ENCODE measurements around the gene PCMT1.
A peak's percentile ranks its signal among the peaks of the same experiment; 100 is the strongest.
"Not testable (repeated sequence)": the region's sequence is repeated elsewhere in the genome, so short reads cannot be mapped to it uniquely, and the experiment has no call there.

Gene PCMT1

DNA sequence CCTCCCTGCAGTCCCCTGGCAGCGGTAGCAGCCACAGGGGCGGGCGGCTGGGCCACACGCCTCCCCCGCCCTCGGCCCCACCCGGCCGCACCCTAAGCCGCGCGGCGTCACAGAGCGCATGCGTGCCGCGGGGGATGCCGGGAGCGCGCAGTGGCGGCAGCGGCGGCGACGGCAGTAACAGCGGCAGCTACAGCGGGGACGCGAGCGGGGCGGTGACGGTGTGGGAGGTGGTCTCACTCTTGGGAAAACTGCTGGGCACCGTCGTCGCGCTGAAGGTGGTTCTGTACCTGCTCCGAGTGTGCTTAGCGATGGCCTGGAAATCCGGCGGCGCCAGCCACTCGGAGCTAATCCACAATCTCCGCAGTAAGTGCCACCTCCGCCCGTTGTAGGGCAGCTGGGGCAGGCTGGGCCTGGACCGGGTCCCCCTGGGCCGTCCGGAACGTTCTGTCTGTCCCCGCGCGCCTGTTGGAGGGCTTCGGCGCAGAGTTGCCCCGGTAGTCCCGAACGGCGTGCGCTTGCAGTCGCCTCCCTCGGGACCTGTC, at the start of gene PCMT1:
Gene PCMT1, plus strand, starts transcription at position 148 of the 542 bp plus-strand sequence. Its CDS starts 161 bp downstream, at position 309.
- peak; percentile 91 for DNase-seq

DNA sequence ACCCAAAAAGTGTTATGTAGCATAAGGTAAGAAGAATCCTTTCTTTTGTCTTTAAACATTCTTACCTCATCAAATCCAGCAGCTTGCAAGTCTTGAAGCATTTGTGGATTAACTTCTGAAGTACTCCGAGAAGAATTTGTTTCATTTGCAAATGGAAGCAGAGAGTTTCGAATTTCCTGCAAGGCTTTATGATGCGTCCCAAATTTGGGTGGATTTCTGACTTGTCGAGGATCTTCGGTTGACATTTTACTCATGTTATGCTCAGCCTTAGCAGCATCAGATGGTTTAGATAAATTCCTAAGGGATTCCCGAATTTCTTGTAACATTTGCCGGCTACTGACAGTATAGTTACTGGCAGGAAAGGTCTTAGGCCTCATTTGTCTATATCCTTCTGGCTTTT, 47.8 kb upstream of the PCMT1 start:
- DNase-seq: no peak

DNA sequence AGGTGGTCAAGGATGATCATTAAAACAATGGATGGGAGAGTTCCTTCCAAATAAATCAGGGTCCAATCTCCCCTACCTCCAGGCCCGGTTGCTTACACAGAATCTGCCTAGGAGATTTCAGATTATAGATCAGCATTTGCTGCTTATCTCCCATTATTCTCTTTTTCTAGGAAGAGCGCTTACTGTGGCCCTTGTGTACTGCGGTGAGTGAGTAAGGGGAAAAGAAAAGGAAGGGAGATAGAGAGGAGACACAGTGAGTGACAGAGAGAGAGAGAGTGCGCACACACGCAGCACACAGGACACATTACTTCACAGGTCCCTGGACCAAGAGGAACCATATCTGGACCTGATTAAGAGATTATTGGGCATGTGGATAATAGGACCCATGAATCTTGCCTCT, 37.8 kb upstream of the PCMT1 start:
- DNase-seq: no peak

DNA sequence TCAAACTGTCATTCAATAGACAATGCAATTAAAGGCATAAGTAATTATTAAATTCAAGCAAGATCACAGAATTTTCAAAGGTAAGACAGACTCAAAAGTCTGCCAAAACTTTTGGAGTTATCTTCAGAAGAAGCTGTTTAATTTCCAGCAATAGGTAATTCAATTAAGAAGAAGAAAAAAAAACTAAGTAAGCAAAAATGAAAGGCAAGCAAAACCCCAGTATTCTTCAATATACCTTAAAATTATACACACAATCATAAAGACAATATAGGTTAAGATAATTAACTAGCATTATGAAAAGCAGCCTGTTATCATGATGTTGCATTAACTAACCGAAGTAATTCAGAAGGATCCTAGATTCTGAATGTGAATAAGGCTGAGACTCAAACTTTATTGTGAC, 35.1 kb upstream of the PCMT1 start:
- no peak for DNase-seq

DNA sequence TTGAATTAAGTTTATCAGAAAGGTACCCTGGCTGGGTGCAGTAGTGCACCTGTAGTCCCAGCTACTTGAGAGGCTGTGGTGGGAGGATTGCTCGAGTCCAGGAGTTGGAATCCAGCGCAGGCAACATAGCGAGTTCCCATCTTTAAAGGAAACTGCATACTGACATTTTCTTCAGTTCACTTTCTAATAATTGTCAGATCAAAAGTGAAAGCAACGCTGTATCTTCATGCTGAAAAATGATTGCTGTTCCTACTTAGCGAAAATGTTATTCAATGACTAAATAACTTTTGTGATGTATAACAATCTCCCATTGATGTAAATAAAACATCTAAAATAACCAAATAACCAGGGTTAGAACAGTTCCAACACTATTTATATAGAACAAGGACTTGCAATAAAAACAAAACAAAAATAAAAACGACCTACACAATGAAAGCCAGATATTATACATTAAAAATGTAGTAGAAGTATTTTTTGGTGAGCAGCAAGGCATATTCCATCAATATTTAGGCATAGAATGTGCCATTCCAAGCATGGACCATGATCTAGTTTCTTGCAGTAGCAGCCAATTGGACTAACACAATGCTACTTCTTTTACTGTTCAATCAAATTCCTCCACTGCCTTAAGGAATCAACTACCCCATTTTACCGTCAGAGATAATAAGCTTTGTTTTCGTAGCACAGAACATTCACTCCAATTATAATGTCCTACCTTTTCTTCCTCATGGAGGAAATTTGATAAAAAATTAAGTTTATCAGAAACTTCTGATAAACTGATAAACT, 33.2 kb upstream of the PCMT1 start:
- no peak for DNase-seq

DNA sequence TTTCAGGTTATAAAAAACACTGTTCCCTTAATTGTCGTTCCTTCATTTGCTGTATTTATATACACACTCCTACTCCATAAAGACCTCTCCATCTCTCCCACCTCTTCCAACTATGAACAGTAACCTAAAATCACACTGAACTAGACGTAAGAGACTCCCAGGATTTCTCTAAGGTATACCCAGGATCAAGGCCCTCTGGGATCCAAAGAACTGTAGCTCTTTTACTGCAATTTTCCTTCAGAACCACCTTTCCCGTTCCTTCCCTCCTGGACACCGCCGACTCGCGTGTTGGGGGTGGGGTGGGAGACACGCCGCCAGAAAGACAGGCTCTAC, 32.3 kb upstream of the PCMT1 start:
- no peak for DNase-seq

DNA sequence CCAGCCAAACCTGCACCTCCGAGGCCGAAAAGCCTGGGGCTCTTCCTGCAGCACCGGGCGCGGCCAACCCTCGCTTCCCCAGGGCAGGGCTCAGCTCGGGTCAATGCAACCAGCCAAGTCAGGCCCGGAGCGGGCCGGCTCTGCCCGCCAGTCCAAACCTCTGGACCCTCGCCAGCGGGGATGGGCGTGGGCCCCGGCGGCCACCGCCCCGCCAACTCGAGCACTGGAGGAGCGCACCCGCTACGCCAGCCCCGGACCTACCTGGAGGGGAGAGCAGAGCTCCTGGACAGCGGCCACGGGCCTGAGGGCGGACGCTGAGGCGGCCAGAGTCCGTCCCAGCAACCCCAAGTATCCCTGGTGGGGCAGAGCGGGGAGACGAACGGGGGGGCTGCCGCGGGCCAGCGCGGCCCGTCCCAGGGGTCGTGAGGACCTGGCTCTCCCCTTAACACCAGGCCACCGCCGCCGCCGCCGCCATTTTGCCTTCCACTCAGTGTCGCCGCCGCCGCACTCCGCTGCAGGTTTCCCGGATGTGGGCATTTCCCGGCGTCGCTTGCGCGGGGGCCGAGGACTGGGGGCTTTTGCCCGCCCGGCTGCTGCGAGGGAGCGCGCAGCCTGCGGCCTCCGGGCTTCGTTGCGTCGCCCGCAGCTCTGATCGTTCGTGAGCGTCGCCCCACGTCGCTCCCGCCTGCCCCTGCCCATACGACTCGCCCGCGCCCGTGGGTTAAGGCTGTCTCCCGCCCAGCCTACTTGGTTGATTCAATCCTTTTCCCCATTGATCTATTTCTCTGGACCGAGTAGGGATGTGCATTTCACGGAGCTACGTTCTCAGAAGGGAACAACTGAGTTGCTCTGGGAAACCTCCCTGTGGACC, 31.7 kb upstream of the PCMT1 start, which contains the start of gene LATS1:
Gene LATS1, minus strand, starts transcription at position 514 of the 871 bp plus-strand sequence. CDS start 15,975 bp downstream, outside the sequence.
- peak; percentile 79 for DNase-seq

DNA sequence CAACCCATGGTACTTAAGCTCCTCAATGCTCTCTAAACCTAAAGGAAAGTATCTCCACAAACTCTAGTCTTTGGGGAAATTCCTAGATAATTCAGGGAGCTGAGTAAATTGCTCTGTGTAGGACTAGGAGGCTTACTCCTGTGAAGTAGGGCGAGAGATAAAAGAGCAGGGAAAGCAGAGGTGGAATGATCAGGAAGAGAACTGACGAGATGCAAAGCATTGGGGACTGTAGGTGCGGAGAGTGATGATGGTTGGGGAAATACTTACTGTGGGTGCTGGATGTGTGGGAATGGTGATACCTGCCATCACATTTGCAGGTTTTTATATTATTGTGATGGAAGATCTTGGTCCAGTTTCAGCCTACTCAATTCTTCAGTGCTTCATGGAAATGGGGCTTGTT, 30.0 kb upstream of the PCMT1 start:
- DNase-seq: no peak

DNA sequence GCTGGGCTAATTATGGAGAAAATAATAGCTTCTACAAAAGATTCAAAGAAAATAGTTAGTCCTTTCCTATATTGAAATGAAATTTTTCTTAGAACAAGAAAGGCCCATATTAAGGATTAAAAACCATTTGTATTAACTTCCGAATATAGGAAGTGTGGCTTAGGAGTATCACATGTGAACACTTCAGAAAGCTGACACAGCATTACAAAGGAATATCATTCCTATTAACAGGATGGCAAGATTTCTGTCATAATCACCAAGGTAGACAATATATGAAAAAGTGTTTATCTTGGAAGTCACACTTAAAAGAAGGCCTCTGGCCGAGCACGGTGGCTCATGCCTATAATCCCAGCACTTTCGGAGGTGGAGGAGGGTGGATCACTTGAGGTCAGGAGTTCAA, 26.3 kb upstream of the PCMT1 start:
- DNase-seq: no peak

DNA sequence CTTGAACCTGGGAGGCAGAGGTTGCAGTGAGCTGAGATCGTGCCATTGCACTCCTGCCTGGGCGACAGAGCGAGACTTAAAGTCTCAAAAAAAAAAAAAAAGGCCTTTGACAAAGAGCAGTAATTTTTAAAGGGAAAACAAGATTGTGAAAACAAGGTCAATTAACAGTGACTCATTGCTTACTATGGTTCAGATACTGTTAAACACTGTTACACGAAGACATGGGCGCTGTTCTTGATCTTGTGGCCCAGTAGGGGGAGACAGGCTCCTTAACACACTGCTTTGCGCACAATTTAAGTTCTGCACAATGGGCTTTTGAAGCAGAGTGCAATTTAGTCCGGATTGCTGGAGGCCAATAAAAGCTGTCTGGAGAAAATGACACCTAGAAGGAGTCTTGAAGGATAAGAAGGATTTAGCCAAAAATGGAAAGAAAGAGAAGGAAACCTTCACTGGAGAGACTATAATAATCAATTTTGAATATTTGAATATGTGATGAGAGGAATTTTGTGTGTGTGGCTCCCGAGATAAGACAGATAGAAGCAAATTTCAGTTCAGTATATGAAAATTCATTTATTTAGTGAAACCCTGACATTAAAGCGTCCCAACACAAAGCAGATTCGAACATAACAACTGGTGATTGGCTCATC, 25.6 kb upstream of the PCMT1 start:
- DNase-seq: peak; percentile 65

DNA sequence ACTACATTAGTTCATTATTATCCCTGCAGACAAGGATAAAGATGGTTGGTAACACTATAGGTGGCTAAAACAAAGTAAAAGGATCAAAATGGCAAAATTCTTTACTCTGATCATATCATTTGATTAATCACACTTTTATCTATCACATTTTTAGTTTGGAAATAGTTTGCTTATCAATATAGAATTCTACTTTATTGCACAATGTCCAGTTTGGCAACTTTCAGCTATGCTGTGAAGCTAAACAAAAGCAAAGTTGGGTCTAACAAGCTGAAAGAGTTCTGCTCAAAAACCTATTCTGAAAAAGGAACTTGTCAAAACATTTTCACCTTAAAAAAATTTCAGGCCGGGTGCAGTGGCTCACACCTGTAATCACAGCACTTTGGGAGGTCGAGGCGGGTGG, 23.8 kb upstream of the PCMT1 start:
- DNase-seq: no peak

DNA sequence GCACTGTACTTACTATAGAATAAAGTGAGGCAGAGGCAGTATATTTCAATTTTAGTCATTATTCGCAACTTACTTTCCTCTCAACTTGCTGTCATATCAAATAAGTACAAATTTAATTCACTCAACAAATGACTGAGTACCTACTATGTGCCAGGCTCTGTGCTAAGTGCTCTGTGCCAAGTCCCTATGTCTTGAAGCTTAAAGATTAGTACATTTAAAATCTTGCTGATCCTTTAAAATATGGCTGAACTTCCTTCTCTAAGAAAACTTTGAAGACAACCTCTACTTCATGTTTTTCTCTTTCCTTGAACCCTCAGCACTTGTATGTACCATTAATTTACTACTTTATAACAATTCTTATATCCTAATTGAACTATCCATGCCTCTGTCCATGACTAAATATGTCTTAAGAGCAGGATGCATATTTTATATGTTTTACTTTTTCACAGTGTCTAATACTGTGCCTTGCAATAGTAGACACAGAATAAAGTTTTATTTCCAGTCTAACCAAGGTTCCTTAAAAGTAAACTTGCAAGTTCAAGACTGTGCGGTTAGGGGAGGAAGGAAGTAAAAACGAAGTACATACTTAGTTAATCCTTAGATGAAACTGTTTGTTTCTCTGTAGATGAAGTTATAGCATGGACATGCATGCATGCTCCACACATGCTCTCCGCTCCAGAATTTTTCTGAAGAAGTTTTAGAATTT, 21.6 kb upstream of the PCMT1 start:
- peak; percentile 64 for DNase-seq

DNA sequence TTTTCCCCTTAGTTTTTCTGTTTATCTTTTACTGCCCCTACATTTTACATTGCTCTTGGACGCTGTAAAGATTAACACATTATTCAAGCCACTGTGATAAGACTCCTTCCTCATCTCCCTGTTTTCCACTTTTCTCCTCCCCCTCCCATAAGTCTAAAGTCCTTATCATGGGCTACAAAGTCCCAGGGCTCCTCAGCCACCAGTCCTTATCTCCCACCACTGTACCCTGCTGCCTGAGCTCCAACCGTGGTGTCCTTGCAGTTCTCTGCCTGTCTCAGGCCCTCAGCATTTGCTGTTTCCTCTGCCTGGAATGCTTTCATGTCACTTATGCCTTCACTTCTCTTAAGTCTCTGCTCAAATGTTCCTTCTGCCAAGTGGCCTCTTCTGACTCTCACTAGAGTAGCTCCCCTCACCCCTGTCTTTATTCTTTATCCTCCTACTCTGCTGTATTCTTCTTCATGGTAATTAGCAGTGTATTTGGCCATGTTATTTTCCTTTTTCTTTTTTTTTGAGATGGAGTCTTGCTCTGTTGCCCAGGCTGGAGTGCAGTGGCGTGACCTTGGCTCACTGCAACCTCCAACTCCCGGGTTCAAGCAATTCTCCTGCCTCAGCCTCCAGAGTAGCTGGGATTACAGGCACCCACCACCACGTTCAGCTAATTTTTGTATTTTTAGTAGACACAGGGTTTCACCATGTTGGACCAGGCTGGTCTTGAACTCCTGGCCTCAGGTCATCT, 20.9 kb upstream of the PCMT1 start:
- peak; percentile 22 for DNase-seq

DNA sequence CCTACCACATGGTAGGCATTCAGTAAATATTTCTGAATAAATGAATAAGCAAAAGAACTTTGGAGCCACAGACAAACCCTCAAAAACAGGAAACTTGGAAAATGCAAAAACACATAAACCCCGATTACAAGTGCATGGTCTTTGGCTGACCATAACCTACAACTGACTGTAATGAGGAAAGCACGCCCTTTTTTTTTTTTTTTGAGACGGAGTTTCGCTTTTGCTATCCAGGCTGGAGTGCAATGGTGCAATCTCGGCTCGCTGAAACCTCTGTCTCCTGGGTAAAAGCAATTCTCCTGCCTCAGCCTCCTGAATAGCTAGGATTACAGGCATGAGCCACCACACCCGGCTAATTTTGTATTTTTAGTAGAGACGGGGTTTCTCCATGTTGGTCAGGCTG, 19.7 kb upstream of the PCMT1 start:
- no peak for DNase-seq

DNA sequence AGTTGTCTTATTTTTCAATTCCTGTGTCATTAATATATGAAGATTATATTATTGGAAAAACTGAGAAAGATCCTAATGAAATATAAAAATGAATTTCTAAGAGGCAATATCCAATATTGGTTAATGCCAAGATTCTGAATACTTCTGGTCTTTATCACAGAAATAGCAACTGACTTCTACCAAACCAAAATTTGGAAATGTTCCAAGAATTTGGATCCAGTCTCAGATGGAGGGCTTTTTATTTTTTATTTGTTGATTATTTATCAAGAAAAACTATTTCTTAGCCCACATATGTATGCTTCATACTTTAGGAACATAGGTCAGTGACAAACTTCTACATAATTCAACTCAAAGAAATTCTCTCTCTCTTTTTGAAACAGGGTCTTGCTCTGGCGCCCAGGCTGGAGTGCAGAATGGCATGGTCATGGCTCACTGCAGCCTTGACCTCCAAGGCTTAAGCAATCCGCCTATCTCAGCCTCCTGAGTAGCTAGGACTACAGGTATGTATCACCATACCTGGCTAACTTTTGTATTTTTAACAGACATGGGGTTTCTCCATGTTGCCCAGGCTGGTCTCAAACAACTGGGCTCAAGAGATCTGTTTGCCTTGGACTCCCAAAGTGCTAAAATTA, 16.3 kb upstream of the PCMT1 start:
- DNase-seq: no peak

DNA sequence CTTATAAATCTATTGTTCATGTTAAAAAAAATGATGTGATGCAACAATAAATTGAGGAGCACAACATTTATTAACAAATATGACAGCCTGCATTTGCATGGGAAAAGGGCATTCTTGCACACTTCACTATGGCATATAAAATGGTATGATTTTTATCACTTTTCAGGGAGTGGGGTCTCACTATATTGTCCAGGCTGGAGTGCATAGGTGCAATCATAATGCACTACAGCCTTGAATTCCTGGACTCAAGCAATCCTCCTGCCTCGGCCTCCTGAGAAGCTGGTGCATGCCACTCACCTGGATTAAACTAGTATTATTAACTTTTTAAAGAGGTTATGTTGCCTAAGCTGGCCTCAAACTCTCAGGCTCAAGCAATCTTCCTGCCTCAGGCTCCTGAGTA, 14.6 kb upstream of the PCMT1 start:
- no peak for DNase-seq

DNA sequence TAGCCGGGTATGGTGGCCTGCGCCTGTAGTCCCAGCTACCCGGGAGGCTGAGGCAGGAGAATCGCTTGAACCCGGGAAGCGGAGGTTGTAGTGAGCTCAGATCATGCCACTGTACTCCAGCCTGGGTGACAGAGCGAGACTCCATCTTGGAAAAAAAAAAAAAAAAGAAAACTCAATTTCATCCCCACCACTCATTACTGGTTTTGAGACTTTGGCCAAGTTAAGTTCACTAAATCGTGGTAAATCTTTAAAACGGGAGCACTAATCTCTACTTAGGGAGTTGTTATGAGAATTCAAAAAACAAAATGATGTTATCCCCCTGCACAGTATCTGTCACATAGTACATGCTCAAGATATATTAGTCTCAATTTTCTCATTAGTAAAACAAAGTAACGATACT, 4.3 kb upstream of the PCMT1 start:
- DNase-seq: not testable (repeated sequence)

DNA sequence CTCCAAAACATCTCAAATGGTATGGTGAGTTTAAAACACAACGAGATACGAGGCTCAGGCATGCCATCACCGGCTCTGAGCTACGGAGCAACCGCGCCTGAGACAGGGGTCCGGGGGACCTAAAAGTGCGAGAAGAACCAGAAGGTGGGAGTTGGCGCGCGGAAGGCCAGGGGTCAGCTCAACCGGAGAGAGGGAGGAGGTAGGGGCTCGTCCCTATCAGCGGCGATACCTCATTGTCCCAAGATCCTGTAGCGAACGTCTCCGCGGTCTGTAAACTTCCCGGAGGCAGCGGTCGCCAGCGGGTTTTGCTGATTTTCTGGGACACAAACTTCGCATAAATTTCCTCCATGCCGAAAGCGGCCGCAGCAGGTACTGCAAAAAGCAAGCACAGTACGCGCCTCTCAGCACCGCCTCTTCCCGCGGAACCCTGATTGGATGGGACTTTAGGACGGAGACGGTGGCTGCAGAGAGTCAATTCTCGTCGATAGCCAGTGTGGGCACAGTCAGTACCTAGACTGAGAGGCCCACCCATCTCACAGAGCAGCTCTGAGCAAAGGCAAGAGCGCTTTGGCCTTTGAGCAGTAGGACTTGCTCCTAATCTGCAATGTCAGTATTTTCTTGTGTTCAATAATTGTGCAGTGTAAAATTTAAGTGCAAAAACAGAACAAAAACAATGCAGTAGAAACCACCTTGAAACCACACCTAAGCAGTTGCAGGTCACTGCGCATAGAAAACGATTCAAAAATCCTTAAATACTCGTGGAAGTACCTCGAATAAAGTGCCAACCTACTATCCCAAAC, 3.2 kb upstream of the PCMT1 start, which contains the start of gene NUP43:
Gene NUP43, minus strand, starts transcription at position 383 of the 800 bp plus-strand sequence. Its CDS starts 34 bp downstream, at position 349.
- DNase-seq: peak; percentile 88

DNA sequence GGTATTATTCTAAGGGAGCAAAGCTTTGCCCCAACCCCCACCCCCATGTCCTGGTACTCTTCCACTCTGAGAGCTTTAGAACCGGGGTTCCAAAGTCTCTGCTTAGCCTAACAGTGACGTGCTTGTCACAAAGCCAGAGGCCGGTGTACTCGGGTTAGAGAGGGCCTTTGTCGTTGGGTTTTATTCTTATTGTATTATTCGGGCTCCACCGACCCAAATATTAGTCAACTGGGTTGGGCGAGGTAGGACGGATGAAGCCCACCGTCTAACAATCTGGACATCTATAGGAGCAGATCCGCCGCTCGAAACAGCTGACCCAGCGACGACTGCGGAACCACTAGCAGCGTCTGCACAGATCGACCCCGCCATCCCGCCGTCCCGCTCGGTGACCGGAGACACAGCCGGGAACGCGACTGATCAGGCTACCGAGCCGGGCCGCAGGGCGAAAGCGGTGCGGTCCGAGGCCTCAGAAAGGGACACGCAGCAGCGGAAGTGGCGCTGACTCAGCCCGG, 403 bp upstream of the PCMT1 start:
- not testable (repeated sequence) for DNase-seq

DNA sequence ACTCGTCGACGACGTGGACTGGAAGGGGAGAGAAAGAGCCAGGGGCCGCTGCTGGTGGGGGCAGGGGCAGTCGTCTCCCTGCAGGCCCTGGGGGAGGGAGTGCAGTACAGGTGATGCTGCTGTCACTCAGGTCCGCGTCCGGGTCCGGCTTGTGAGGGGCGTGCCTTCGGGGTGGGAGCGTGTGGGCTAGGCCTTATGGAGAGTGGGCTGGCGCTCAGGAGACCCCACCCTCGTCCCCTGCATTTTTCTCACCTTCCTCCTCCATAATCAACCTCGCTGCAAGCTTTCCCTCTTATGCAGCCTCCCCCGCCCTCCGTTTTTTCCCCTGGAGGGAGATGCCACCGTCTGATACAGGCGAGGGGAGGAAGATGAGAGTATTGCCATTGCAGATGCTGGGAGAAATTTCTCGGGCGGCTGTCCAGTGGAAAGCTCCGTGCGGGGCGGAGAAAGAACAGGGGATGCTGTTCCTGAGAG, 632 bp downstream of the PCMT1 start:
- peak; percentile 40 for DNase-seq

Data from GDM1 (cell line).